Activated T-cell treated with anti-CD3 and anti-CD28 coated beads, Interleukin-2, amount 50 U/mL, for 72 hours (primary cell): Measurements from ENCODE around the gene BCR. TPM values are rescaled to one million over a fixed set of nuclear protein-coding genes. Genes with fewer than 3 reads are reported as not detected.

Experiments used
- ATAC-seq, 2 donors: fragments of 150-1000 bp; cut with Tn5 transposase; replicated peaks in 1 of 2; 2 replicates each; pipeline ENCODE4 v1.10.0; 2021; ENCODE audit warnings: moderate library complexity in 2 of 2, mild to moderate bottlenecking in 1 of 2
- DNase-seq, 2 donors: peaks; one replicate each; pipeline ENCODE4 v3.0.0; 2021 to 2022; ENCODE audit warnings: mixed read lengths in 1 of 2
- H3K27ac Mint-ChIP-seq: one replicate; pipeline ENCODE4 v1.8.0; 2022; ENCODE audit warnings: mild to moderate bottlenecking, moderate library complexity, mixed read lengths
- H3K27me3 Mint-ChIP-seq: one replicate; pipeline ENCODE4 v1.8.0; 2022; ENCODE audit warnings: low read depth, mixed read lengths
- H3K36me3 Mint-ChIP-seq, 2 donors: one replicate each; pipeline ENCODE4 v1.8.0; 2022; ENCODE audit warnings: mixed read lengths in 2 of 2, mild to moderate bottlenecking in 1 of 2; ENCODE audit not compliant: insufficient read depth in 2 of 2
- H3K4me1 Mint-ChIP-seq: one replicate; pipeline ENCODE4 v1.8.0; 2022; ENCODE audit warnings: low read depth, mixed read lengths
- H3K4me3 Mint-ChIP-seq, 2 donors: one replicate each; pipeline ENCODE4 v1.8.0; 2022; ENCODE audit warnings: mild to moderate bottlenecking in 2 of 2, mixed read lengths in 2 of 2, moderate library complexity in 2 of 2
- H3K9me3 Mint-ChIP-seq, 2 donors: one replicate each; pipeline ENCODE4 v1.8.0; 2022; ENCODE audit warnings: mixed read lengths in 2 of 2
- total RNA-seq, 2 donors: library from RNA; stranded (reverse); gene quantifications; one replicate each; pipeline ENCODE4 v1.2.3, GENCODE V29; 2022

BCR gene
- total RNA-seq, 2 donors from 2014 or later = 40.3 to 50.0 TPM

GRCh38 chr22:23213581-23214334 lies 33.4 kb downstream of the BCR start:
- Mint-ChIP-seq H3K27me3 (no peaks in the 10 kb centered on the region), H3K27ac (peak overlapping the region; percentile 17), H3K9me3 (no peaks in the 10 kb centered on the region), H3K4me3 (peak overlapping the region in 1 of 2 donors; percentile 41), H3K4me1 (peaks cover 65% of the 10 kb centered on the region), H3K36me3 (no peaks in the 10 kb centered on the region)
- ATAC-seq (no peak), DNase-seq (no peak)

GRCh38 chr22:23214398-23214797 lies 34.1 kb downstream of the BCR start:
- H3K4me3 Mint-ChIP-seq = no peak overlapping the region
- no peaks in the 10 kb centered on the region for H3K27me3 Mint-ChIP-seq
- H3K27ac Mint-ChIP-seq = no peak overlapping the region
- H3K36me3 Mint-ChIP-seq = no peaks in the 10 kb centered on the region
- ATAC-seq = no peak
- peaks cover 68% of the 10 kb centered on the region for H3K4me1 Mint-ChIP-seq
- no peaks in the 10 kb centered on the region for H3K9me3 Mint-ChIP-seq
- no peak for DNase-seq

GRCh38 chr22:23215294-23216241 lies 35.3 kb downstream of the BCR start:
- DNase-seq = peak in 1 of 2 donors; percentile 23

GRCh38 chr22:23216461-23217170 lies 36.3 kb downstream of the BCR start:
- peak overlapping the region; percentile 64 to 79 for H3K4me3 Mint-ChIP-seq
- ATAC-seq = peak; percentile 79 to 81
- no peaks in the 10 kb centered on the region for H3K27me3 Mint-ChIP-seq

More at GRCh38 chr22:23215294-23216241, 35.3 kb downstream of the BCR start:
- Mint-ChIP-seq H3K4me1 (peaks cover 80% of the 10 kb centered on the region), H3K27me3 (no peaks in the 10 kb centered on the region), H3K36me3 (no peaks in the 10 kb centered on the region), H3K27ac (peak overlapping the region; percentile 97), H3K9me3 (no peaks in the 10 kb centered on the region), H3K4me3 (peak overlapping the region; percentile 64 to 79)
- peak; percentile 1 to 11 for ATAC-seq

GRCh38 chr22:23217171-23218052 lies 37.1 kb downstream of the BCR start:
- Mint-ChIP-seq H3K36me3 (no peaks in the 10 kb centered on the region), H3K4me3 (peak overlapping the region; percentile 64 to 79), H3K9me3 (no peaks in the 10 kb centered on the region), H3K27me3 (no peaks in the 10 kb centered on the region), H3K4me1 (peaks cover 93% of the 10 kb centered on the region), H3K27ac (no peak overlapping the region)
- no peak for DNase-seq
- ATAC-seq = no peak

More at GRCh38 chr22:23216461-23217170, 36.3 kb downstream of the BCR start:
- H3K9me3 Mint-ChIP-seq = no peaks in the 10 kb centered on the region
- no peaks in the 10 kb centered on the region for H3K36me3 Mint-ChIP-seq
- H3K27ac Mint-ChIP-seq = peak overlapping the region; percentile 97
- peak; percentile 68 to 75 for DNase-seq
- peaks cover 90% of the 10 kb centered on the region for H3K4me1 Mint-ChIP-seq

- peak overlapping the region; percentile 71 to 90 for H3K4me3 Mint-ChIP-seq
- DNase-seq = no peak
- no peaks in the 10 kb centered on the region for H3K36me3 Mint-ChIP-seq
- H3K27me3 Mint-ChIP-seq = no peaks in the 10 kb centered on the region
- no peak for ATAC-seq
- H3K4me1 Mint-ChIP-seq = peaks cover 100% of the 10 kb centered on the region
- H3K9me3 Mint-ChIP-seq = no peaks in the 10 kb centered on the region
- H3K27ac Mint-ChIP-seq = no peak overlapping the region
Measured at GRCh38 chr22:23218053-23218866, 38.0 kb downstream of the BCR start.

- Mint-ChIP-seq H3K9me3 (no peaks in the 10 kb centered on the region), H3K4me3 (peak overlapping the region; percentile 71 to 90), H3K36me3 (no peaks in the 10 kb centered on the region), H3K4me1 (peaks cover 100% of the 10 kb centered on the region), H3K27me3 (no peaks in the 10 kb centered on the region), H3K27ac (no peak overlapping the region)
- no peak for DNase-seq
- no peak for ATAC-seq
Measured at GRCh38 chr22:23218867-23219251, 38.5 kb downstream of the BCR start.

- peak overlapping the region; percentile 71 to 90 for H3K4me3 Mint-ChIP-seq
- ATAC-seq = no peak
Measured at GRCh38 chr22:23219317-23219716, 39.0 kb downstream of the BCR start.

GRCh38 chr22:23219822-23220484 lies 39.6 kb downstream of the BCR start:
- peak; percentile 81 to 84 for ATAC-seq
- Mint-ChIP-seq H3K4me3 (peak overlapping the region; percentile 71 to 90), H3K4me1 (peaks cover 100% of the 10 kb centered on the region)

More at GRCh38 chr22:23219317-23219716, 39.0 kb downstream of the BCR start:
- H3K4me1 Mint-ChIP-seq = peaks cover 100% of the 10 kb centered on the region
- H3K36me3 Mint-ChIP-seq = no peaks in the 10 kb centered on the region
- DNase-seq = no peak
- H3K27ac Mint-ChIP-seq = no peak overlapping the region
- H3K27me3 Mint-ChIP-seq = no peaks in the 10 kb centered on the region
- H3K9me3 Mint-ChIP-seq = no peaks in the 10 kb centered on the region

GRCh38 chr22:23220485-23221350 lies 40.4 kb downstream of the BCR start:
- Mint-ChIP-seq H3K27me3 (no peaks in the 10 kb centered on the region), H3K4me3 (peak overlapping the region; percentile 71 to 90), H3K4me1 (peaks cover 100% of the 10 kb centered on the region), H3K36me3 (no peaks in the 10 kb centered on the region), H3K9me3 (no peaks in the 10 kb centered on the region), H3K27ac (peak overlapping the region; percentile 47)
- DNase-seq (peak in 1 of 2 donors; percentile 25), ATAC-seq (peak in 1 of 2 donors; percentile 33)

More at GRCh38 chr22:23219822-23220484, 39.6 kb downstream of the BCR start:
- Mint-ChIP-seq H3K27ac (peak overlapping the region; percentile 47), H3K9me3 (no peaks in the 10 kb centered on the region), H3K36me3 (no peaks in the 10 kb centered on the region), H3K27me3 (no peaks in the 10 kb centered on the region)
- DNase-seq = peak; percentile 77 to 79
